ENCODE data around the gene ANTXR1. TPM values are rescaled to one million over a fixed set of nuclear protein-coding genes. Genes with fewer than 3 reads are reported as not detected.

ANTXR1 gene
- total and polyA plus RNA-seq, 2 of the 8 experiments (the other 6 are each of a cell fraction or from before 2014, with no cell fraction given), result 15.8 to 44.3 TPM

DNA sequence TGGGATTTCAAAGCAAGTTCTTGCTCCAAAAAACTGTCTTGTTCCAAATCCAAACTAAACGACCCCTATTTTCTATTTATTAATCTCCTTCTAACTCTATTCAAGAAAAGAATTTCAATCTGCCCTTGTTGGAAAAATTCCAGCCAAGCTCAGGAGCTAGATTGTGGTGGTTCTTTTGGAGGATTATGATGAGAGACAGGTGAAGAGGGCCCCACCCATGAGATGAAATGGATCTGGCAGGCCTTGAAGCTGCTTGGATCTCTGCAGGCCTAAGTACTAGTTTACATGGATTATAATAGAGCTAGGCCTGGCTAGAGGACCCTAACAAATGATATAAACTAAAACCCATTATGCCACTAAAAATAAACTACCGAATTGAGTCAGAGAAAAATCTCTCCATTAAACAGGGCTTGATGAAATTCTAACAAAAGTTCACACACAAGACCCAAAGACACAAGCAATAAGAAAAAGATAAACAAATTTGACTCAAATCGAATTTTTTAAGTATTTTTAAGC is 272.5 kb downstream of the ANTXR1 start (continued):
- TF ChIP-seq ASH2L (IDR thresholded peaks at IDR 0.05; ENCODE audit: low read length), result no peak
- no peak for TF ChIP-seq NANOG (IDR thresholded peaks at IDR 0.05; ENCODE audit: insufficient read depth, low read depth, low read length, poor library complexity, severe bottlenecking)
- TF ChIP-seq, protein P1, sequence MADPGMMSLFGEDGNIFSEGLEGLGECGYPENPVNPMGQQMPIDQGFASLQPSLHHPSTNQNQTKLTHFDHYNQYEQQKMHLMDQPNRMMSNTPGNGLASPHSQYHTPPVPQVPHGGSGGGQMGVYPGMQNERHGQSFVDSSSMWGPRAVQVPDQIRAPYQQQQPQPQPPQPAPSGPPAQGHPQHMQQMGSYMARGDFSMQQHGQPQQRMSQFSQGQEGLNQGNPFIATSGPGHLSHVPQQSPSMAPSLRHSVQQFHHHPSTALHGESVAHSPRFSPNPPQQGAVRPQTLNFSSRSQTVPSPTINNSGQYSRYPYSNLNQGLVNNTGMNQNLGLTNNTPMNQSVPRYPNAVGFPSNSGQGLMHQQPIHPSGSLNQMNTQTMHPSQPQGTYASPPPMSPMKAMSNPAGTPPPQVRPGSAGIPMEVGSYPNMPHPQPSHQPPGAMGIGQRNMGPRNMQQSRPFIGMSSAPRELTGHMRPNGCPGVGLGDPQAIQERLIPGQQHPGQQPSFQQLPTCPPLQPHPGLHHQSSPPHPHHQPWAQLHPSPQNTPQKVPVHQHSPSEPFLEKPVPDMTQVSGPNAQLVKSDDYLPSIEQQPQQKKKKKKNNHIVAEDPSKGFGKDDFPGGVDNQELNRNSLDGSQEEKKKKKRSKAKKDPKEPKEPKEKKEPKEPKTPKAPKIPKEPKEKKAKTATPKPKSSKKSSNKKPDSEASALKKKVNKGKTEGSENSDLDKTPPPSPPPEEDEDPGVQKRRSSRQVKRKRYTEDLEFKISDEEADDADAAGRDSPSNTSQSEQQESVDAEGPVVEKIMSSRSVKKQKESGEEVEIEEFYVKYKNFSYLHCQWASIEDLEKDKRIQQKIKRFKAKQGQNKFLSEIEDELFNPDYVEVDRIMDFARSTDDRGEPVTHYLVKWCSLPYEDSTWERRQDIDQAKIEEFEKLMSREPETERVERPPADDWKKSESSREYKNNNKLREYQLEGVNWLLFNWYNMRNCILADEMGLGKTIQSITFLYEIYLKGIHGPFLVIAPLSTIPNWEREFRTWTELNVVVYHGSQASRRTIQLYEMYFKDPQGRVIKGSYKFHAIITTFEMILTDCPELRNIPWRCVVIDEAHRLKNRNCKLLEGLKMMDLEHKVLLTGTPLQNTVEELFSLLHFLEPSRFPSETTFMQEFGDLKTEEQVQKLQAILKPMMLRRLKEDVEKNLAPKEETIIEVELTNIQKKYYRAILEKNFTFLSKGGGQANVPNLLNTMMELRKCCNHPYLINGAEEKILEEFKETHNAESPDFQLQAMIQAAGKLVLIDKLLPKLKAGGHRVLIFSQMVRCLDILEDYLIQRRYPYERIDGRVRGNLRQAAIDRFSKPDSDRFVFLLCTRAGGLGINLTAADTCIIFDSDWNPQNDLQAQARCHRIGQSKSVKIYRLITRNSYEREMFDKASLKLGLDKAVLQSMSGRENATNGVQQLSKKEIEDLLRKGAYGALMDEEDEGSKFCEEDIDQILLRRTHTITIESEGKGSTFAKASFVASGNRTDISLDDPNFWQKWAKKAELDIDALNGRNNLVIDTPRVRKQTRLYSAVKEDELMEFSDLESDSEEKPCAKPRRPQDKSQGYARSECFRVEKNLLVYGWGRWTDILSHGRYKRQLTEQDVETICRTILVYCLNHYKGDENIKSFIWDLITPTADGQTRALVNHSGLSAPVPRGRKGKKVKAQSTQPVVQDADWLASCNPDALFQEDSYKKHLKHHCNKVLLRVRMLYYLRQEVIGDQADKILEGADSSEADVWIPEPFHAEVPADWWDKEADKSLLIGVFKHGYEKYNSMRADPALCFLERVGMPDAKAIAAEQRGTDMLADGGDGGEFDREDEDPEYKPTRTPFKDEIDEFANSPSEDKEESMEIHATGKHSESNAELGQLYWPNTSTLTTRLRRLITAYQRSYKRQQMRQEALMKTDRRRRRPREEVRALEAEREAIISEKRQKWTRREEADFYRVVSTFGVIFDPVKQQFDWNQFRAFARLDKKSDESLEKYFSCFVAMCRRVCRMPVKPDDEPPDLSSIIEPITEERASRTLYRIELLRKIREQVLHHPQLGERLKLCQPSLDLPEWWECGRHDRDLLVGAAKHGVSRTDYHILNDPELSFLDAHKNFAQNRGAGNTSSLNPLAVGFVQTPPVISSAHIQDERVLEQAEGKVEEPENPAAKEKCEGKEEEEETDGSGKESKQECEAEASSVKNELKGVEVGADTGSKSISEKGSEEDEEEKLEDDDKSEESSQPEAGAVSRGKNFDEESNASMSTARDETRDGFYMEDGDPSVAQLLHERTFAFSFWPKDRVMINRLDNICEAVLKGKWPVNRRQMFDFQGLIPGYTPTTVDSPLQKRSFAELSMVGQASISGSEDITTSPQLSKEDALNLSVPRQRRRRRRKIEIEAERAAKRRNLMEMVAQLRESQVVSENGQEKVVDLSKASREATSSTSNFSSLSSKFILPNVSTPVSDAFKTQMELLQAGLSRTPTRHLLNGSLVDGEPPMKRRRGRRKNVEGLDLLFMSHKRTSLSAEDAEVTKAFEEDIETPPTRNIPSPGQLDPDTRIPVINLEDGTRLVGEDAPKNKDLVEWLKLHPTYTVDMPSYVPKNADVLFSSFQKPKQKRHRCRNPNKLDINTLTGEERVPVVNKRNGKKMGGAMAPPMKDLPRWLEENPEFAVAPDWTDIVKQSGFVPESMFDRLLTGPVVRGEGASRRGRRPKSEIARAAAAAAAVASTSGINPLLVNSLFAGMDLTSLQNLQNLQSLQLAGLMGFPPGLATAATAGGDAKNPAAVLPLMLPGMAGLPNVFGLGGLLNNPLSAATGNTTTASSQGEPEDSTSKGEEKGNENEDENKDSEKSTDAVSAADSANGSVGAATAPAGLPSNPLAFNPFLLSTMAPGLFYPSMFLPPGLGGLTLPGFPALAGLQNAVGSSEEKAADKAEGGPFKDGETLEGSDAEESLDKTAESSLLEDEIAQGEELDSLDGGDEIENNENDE (IDR thresholded peaks at IDR 0.05; ENCODE audit: insufficient replicate concordance, low read length), result no peak
- TF ChIP-seq SAP30 (IDR thresholded peaks at IDR 0.05; ENCODE audit: insufficient read depth, insufficient replicate concordance, low read length), result no peak

Data from H1 (cell line).